ENCODE results near the gene RRAGD. TPM values are rescaled to one million over a fixed set of nuclear protein-coding genes. Genes with fewer than 3 reads are reported as not detected.

The RRAGD gene, protein sequence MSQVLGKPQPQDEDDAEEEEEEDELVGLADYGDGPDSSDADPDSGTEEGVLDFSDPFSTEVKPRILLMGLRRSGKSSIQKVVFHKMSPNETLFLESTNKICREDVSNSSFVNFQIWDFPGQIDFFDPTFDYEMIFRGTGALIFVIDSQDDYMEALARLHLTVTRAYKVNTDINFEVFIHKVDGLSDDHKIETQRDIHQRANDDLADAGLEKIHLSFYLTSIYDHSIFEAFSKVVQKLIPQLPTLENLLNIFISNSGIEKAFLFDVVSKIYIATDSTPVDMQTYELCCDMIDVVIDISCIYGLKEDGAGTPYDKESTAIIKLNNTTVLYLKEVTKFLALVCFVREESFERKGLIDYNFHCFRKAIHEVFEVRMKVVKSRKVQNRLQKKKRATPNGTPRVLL
- polyA plus RNA-seq (2012; ENCODE audit: missing spikeins) = 29.6 TPM

DNA sequence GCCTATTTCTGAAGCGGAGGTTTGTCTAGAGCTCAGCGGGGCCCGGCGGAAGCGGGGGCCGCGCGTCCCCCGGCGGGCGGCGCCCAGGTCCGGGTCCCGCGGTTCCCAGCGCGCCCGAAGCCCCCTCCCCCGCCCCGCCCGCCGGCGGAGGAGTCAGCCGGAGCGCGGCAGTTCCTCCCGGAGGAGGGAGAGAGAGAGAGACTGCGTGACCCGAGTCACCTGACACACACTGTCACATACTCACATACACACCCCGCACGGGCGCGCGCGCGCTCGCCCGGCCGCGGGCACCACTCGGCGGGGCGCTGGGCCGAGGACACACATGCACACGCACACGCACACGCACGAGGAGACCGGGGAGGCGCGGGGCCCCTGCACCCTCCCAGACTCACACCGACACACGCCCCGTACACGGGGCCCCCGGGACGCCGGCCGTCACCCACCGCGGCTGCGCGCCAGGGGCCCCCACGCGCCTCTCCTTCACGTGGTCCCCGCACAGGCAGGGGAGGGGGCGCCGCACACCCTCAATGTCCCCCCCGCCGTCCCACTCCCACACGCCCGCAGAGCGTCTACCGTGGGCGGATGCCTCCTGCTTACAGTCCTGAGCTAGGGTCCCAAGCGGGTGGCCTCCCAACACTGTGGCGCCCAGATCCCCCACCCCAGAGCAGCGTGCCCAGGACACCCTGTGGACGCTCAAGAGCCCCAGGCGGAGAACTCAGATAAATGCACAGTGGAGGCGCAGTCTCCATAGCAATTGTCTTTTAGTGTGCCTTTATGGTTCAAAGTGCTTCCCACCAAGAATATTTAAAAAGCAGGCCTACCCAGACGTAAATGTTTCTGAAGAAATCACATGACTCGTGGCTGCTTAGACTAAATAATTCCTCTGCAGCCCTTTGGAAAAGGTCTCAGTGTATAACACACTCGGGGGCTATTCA is at the start of gene RRAGD:
RRAGD (minus strand) TSS at position 203 of the 935 bp plus-strand sequence. CDS start 280 bp downstream, outside the sequence.
- DNase-seq (ENCODE audit: insufficient read length) (peak; percentile 66), FAIRE-seq (peak; percentile 95)

DNA sequence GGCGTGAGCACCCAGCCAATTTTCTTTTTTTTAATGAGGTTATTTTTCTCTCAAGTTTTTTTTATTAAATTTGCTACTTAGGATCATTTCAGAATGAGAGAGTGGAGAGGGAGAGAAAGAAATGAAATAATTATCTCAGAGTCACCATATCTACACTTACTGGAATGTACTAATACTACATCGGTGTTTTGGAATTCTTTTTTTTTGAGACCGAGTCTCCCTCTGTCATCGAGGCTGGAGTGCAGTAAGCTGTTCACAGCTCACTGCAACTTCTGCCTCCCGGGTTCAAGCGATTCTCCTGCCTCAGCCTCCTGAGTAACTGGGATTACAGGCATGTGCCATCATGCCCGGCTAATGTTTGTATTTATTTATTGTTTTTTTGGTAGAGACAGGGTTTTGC is 48.6 kb upstream of the RRAGD start:
- DNase-seq (ENCODE audit: insufficient read length) (no peak), FAIRE-seq (no peak)
- TF ChIP-seq POLR2AphosphoS5 (IDR thresholded peaks at IDR 0.05; ENCODE audit: low read depth, low read length) (no peak), TAF1 (IDR thresholded peaks at IDR 0.05; ENCODE audit: borderline replicate concordance, low read depth, low read length) (no peak), POLR2A (IDR thresholded peaks at IDR 0.05; ENCODE audit: low read depth, low read length) (no peak)

More for the DNA sequence above, at the start of gene RRAGD:
- TF ChIP-seq POLR2AphosphoS5 (IDR thresholded peaks at IDR 0.05; ENCODE audit: low read depth, low read length) (no peak), POLR2A (IDR thresholded peaks at IDR 0.05; ENCODE audit: low read depth, low read length) (no peak), TAF1 (IDR thresholded peaks at IDR 0.05; ENCODE audit: borderline replicate concordance, low read depth, low read length) (no peak)

DNA sequence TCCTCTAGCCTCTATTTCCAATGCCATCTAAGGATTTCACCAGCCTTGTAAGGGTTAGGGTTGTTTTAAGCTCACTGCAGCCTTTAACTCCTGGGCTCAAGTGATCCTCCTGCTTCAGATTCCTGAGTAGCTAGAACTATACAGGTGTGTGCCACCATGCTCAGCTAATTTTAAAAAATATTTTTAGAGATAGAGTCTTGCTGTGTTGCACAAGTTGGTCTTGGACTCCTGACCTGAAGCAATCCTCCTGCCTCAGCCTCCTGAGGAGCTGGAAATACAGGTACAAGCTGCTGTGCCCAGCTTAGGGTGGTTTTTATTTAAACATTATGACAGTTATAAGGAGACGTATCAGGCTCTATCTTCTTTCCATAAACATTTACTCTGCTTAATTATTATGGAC is 47.4 kb upstream of the RRAGD start:
- FAIRE-seq (no peak), DNase-seq (ENCODE audit: insufficient read length) (no peak)
- TF ChIP-seq TAF1 (IDR thresholded peaks at IDR 0.05; ENCODE audit: borderline replicate concordance, low read depth, low read length) (no peak), POLR2A (IDR thresholded peaks at IDR 0.05; ENCODE audit: low read depth, low read length) (no peak), POLR2AphosphoS5 (IDR thresholded peaks at IDR 0.05; ENCODE audit: low read depth, low read length) (no peak)

DNA sequence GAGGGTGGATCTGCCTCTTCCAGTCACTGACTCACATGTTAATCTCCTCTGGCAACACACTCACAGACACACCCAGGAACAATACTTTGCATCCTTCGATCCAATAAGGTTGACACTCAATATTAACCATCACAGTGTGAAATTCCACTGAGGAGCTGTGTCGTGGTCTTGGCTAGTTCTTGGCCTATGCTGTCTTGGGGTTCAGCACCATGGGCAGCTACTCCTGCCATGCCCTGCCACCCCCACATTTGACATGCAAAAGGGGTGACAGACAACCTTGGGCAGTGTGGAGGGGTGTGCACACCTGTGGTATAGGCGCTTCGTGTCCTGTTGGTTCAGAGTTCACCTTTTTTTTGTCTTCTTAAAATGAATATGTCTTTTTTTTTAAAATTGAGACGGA is 46.6 kb upstream of the RRAGD start:
- TF ChIP-seq POLR2AphosphoS5 (IDR thresholded peaks at IDR 0.05; ENCODE audit: low read depth, low read length) (no peak), TAF1 (IDR thresholded peaks at IDR 0.05; ENCODE audit: borderline replicate concordance, low read depth, low read length) (no peak), POLR2A (IDR thresholded peaks at IDR 0.05; ENCODE audit: low read depth, low read length) (no peak)
- FAIRE-seq = no peak
- no peak for DNase-seq (ENCODE audit: insufficient read length)

DNA sequence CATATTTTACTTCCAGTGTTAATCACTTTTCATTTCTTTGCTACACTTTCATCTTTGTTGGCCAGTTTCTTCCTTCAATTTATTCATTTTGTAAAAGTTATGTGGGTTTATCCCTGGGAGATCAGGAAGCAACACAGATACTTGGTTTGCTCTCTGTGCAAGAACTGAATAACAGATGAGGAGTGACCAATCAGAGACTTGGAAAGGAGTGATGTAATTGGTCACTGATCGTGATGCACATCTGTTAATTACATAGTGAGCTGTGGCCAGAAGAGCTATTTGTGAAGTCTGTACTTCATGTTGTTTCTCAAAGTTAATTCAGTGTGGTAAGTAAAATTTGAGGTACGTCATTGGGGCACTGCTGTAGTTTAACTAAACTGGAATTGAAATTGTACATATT is 42.2 kb upstream of the RRAGD start:
- DNase-seq (ENCODE audit: insufficient read length) (no peak), FAIRE-seq (no peak)
- no peak for TF ChIP-seq POLR2A (IDR thresholded peaks at IDR 0.05; ENCODE audit: low read depth, low read length)
- no peak for TF ChIP-seq POLR2AphosphoS5 (IDR thresholded peaks at IDR 0.05; ENCODE audit: low read depth, low read length)
- TF ChIP-seq TAF1 (IDR thresholded peaks at IDR 0.05; ENCODE audit: borderline replicate concordance, low read depth, low read length) = no peak

DNA sequence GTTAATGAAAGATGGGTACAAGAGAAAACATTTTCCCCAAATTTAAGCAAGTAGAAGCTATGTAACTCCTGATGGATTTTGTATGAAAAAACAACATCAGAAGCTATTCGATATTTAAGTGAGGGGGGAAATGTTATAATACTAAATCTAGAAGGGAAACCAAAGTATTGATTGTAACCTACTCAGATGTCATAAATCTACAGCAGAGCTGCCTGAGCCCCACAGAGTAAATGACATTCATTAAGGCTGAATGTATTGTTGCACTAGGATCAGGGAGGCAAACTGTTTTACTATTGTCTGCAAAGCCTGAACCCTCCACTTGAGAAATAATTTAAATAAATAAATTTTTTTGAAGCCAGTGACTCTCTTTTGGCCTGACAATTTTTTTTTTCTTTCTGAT is 40.2 kb upstream of the RRAGD start:
- DNase-seq (ENCODE audit: insufficient read length) (no peak), FAIRE-seq (no peak)
- TF ChIP-seq TAF1 (IDR thresholded peaks at IDR 0.05; ENCODE audit: borderline replicate concordance, low read depth, low read length) (no peak), POLR2A (IDR thresholded peaks at IDR 0.05; ENCODE audit: low read depth, low read length) (no peak), POLR2AphosphoS5 (IDR thresholded peaks at IDR 0.05; ENCODE audit: low read depth, low read length) (no peak)

DNA sequence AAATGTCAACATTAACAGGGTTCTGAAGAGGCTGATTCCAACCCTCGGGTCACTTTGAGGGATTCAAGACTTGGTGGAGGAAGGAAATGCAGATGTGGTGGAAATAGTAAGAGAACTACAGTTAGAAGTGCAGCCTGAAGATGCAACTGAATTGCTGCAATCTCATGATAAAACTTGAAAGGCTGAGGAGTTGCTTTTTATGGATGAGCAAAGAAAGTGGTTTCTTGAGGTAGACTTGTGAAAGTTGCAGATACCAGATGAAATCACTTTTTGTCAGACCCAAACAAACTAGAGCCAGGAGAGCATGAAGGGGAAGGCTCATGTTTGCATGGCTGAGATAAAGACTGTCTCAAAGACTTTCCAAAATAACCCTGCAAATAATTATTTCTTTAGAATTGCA is 37.1 kb upstream of the RRAGD start:
- TF ChIP-seq POLR2A (IDR thresholded peaks at IDR 0.05; ENCODE audit: low read depth, low read length) (no peak), TAF1 (IDR thresholded peaks at IDR 0.05; ENCODE audit: borderline replicate concordance, low read depth, low read length) (no peak), POLR2AphosphoS5 (IDR thresholded peaks at IDR 0.05; ENCODE audit: low read depth, low read length) (no peak)
- FAIRE-seq (no peak), DNase-seq (ENCODE audit: insufficient read length) (no peak)

DNA sequence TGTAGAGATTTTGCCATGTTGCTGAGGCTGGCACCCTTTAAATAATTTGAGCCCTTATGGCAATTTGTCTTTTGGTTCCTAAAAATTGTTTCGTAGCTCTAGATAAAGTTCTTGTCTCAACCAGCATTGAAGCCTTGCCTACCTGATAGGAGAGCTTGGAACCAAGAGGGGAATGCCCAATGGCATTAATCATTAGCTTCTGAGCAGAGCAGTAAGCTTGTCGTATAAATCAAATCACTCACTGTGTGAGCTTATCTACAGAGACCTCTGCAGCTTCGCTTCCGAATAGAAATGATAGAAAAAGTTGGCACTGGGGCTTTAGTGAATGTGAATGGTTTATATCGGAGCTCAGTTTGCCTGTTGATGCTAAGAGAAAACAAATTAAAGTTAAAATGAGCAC is 31.6 kb upstream of the RRAGD start:
- no peak for TF ChIP-seq POLR2A (IDR thresholded peaks at IDR 0.05; ENCODE audit: low read depth, low read length)
- no peak for TF ChIP-seq TAF1 (IDR thresholded peaks at IDR 0.05; ENCODE audit: borderline replicate concordance, low read depth, low read length)
- no peak for TF ChIP-seq POLR2AphosphoS5 (IDR thresholded peaks at IDR 0.05; ENCODE audit: low read depth, low read length)
- FAIRE-seq = no peak
- DNase-seq (ENCODE audit: insufficient read length) = no peak

DNA sequence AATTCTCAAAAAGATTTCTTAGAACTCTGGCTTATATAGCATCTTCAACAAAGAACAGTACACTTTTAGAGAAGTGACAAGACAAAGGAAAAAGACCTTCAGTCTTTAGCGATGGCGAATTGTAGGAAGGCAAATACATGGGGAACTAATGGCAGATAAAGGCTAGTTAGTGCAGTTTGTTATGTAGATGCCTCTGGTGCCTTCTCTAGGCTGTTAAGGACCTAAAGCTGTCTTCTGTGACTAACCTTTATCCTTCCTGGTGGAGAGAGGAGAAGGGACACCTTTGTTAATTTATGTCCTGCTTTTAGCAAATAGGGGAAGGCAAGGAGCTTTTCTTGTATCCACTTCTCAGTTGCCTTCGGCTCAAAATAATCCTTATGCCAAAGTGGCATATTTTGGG is 28.1 kb upstream of the RRAGD start:
- TF ChIP-seq TAF1 (IDR thresholded peaks at IDR 0.05; ENCODE audit: borderline replicate concordance, low read depth, low read length) (no peak), POLR2AphosphoS5 (IDR thresholded peaks at IDR 0.05; ENCODE audit: low read depth, low read length) (no peak), POLR2A (IDR thresholded peaks at IDR 0.05; ENCODE audit: low read depth, low read length) (no peak)
- DNase-seq (ENCODE audit: insufficient read length) (no peak), FAIRE-seq (no peak)

DNA sequence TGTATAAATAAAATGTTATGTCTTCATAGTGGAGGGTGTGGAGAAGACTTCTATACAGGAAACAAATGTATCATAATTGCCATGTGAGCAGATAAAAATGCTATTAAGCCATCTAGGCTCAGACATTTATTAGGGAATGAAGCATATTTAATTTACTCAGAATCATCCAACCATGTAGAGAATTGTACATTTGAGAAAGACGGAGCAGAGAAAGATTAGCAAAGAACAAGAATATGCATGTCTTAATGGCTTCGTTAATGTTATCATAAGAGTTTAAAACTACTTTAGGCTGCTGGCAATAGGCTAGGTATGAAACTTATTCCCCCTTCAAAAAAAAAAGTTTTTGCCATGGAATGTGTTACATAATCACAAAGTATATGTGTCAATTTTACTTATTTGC is 26.9 kb upstream of the RRAGD start:
- DNase-seq (ENCODE audit: insufficient read length) (no peak), FAIRE-seq (no peak)
- no peak for TF ChIP-seq POLR2A (IDR thresholded peaks at IDR 0.05; ENCODE audit: low read depth, low read length)
- TF ChIP-seq TAF1 (IDR thresholded peaks at IDR 0.05; ENCODE audit: borderline replicate concordance, low read depth, low read length) = no peak
- TF ChIP-seq POLR2AphosphoS5 (IDR thresholded peaks at IDR 0.05; ENCODE audit: low read depth, low read length) = no peak

DNA sequence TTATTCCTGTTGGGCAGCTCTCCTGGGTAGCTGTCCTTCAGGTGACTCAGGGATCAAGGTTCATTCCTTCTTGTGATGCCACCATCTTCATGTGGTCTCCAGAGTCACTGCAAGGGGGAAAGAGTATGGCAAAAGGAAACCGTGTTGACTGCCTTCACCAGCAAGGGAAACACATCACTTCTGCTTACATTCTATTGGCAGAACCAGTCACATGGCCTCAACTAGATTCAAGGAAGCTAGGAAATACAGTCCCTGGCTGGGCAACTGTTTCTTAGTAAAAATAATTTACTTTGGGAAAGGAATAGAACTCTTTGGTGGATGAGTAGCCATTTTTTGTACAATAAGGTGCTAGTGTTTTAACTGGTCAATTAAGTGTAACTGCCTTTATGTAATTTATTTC is 26.2 kb upstream of the RRAGD start:
- FAIRE-seq (no peak), DNase-seq (ENCODE audit: insufficient read length) (no peak)
- no peak for TF ChIP-seq TAF1 (IDR thresholded peaks at IDR 0.05; ENCODE audit: borderline replicate concordance, low read depth, low read length)
- no peak for TF ChIP-seq POLR2AphosphoS5 (IDR thresholded peaks at IDR 0.05; ENCODE audit: low read depth, low read length)
- no peak for TF ChIP-seq POLR2A (IDR thresholded peaks at IDR 0.05; ENCODE audit: low read depth, low read length)

All from GM12892 (cell line).